ENCODE measurements around the gene ZSWIM6. TPM values are rescaled to one million over a fixed set of nuclear protein-coding genes. Genes with fewer than 3 reads are reported as not detected.

The ZSWIM6 gene
- total RNA-seq, 1 experiment from 2014 or later: 10.8 TPM

GRCh38 chr5:61339764-61340163 is 7.7 kb downstream of the ZSWIM6 start:
- ATAC-seq (no peak), DNase-seq (ENCODE audit: low read depth, low spot score) (no peak)
- TF ChIP-seq CTCF (IDR thresholded peaks at IDR 0.05) (no peak), TCF7L2 (IDR thresholded peaks at IDR 0.05; ENCODE audit: low read depth, low read length) (no peak), SIN3A (IDR thresholded peaks at IDR 0.05; ENCODE audit: borderline replicate concordance, insufficient read depth, low read depth, low read length) (no peak), POLR2AphosphoS5 (IDR thresholded peaks at IDR 0.05; ENCODE audit: low read depth, low read length) (no peak)
- TF ChIP-seq, protein P1, sequence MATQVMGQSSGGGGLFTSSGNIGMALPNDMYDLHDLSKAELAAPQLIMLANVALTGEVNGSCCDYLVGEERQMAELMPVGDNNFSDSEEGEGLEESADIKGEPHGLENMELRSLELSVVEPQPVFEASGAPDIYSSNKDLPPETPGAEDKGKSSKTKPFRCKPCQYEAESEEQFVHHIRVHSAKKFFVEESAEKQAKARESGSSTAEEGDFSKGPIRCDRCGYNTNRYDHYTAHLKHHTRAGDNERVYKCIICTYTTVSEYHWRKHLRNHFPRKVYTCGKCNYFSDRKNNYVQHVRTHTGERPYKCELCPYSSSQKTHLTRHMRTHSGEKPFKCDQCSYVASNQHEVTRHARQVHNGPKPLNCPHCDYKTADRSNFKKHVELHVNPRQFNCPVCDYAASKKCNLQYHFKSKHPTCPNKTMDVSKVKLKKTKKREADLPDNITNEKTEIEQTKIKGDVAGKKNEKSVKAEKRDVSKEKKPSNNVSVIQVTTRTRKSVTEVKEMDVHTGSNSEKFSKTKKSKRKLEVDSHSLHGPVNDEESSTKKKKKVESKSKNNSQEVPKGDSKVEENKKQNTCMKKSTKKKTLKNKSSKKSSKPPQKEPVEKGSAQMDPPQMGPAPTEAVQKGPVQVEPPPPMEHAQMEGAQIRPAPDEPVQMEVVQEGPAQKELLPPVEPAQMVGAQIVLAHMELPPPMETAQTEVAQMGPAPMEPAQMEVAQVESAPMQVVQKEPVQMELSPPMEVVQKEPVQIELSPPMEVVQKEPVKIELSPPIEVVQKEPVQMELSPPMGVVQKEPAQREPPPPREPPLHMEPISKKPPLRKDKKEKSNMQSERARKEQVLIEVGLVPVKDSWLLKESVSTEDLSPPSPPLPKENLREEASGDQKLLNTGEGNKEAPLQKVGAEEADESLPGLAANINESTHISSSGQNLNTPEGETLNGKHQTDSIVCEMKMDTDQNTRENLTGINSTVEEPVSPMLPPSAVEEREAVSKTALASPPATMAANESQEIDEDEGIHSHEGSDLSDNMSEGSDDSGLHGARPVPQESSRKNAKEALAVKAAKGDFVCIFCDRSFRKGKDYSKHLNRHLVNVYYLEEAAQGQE (IDR thresholded peaks at IDR 0.05; ENCODE audit: insufficient read depth in 1 of 2, low read depth in 2 of 2, low read length in 1 of 2): no peak
- peaks cover 9% of the 10 kb centered on the region for H3K4me1 ChIP-seq (ENCODE audit: control insufficient read depth, insufficient read depth, low read length)
- no peak overlapping the region for H3K4me3 ChIP-seq (ENCODE audit: low read depth in 2 of 2, low read length in 2 of 2)
- H3K27ac ChIP-seq (ENCODE audit: low read length): no peak overlapping the region
- POLR2A ChIA-PET: interaction anchor here (0.7 kb wide), 1 partner anchor 14 kb away, joined by 3 read pairs; no protein-coding TSS in a partner anchor
- intact Hi-C loops (cut with micrococcal nuclease; ENCODE audit: unreplicated experiment) (loop anchor here (5.0 to 10.0 kb wide), 2 partner anchors 318 to 475 kb away; no protein-coding TSS in a partner anchor), in situ Hi-C loops (cut with HindIII; ENCODE audit: low pct_unique_long_range_greater_than_20kb, low sequenced_read_pairs) (no loop called here)
- H3K9me3 ChIP-seq (ENCODE audit: control insufficient read depth, insufficient read depth, low read depth, low read length): no peaks in the 10 kb centered on the region
- no TSS peak for BruUV-seq (replicated peaks)
- CTCF ChIA-PET: interaction anchor here (0.6 kb wide), 1 partner anchor 302 kb away, joined by 3 read pairs; no protein-coding TSS in a partner anchor
- no peaks in the 10 kb centered on the region for H3K36me3 ChIP-seq (ENCODE audit: control insufficient read depth, insufficient read depth, low read length)
- H3K27me3 ChIP-seq (ENCODE audit: control insufficient read depth, insufficient read depth, low read length): no peaks in the 10 kb centered on the region

DNA sequence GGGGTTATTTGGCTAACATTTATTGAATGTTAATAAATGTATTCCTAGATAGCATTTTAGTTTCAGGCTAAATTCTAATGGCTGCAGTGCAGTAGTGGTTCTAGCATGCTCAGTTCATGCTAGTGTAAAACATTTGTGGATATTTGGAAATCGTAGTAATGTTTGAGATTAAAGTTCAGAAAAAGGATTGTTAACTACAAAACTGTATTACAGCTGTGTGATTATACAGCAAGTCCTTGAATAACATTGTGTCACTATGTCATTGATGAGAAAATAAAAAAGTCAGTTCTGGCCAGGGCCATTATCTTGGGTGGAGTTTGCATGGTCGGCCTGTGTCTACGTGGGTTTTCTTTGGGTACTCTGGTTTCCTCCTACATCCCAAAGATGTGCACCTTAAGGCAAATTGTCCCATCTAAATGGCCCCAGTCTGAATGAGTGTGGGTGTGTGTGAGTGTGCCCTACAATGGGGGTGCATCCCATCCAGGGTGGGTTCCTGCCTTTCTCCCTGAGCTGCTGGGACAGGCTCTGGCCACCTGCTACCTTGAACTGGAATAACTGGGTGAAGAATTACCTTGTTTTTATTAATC is 8.8 kb downstream of the ZSWIM6 start:
- POLR2A ChIA-PET: interaction anchor here (0.6 kb wide), 1 partner anchor 9 kb away, joined by 4 read pairs; the partner anchor contains the start of gene ZSWIM6

More for the DNA sequence above, 8.8 kb downstream of the ZSWIM6 start:
- H3K36me3 ChIP-seq (ENCODE audit: control insufficient read depth, insufficient read depth, low read length): no peaks in the 10 kb centered on the region
- in situ Hi-C loops (cut with HindIII; ENCODE audit: low pct_unique_long_range_greater_than_20kb, low sequenced_read_pairs) (no loop called here), intact Hi-C loops (cut with micrococcal nuclease; ENCODE audit: unreplicated experiment) (no loop called here)
- TF ChIP-seq, protein P1 (IDR thresholded peaks at IDR 0.05; ENCODE audit: insufficient read depth in 1 of 2, low read depth in 2 of 2, low read length in 1 of 2): no peak
- TF ChIP-seq CTCF (IDR thresholded peaks at IDR 0.05) (no peak), POLR2AphosphoS5 (IDR thresholded peaks at IDR 0.05; ENCODE audit: low read depth, low read length) (no peak), SIN3A (IDR thresholded peaks at IDR 0.05; ENCODE audit: borderline replicate concordance, insufficient read depth, low read depth, low read length) (no peak), TCF7L2 (IDR thresholded peaks at IDR 0.05; ENCODE audit: low read depth, low read length) (no peak)
- H3K4me1 ChIP-seq (ENCODE audit: control insufficient read depth, insufficient read depth, low read length): 0 out of 2 replicates have a peak, but pooled peaks cover 3% of the 10 kb centered on the region
- no peak overlapping the region for H3K4me3 ChIP-seq (ENCODE audit: low read depth in 2 of 2, low read length in 2 of 2)
- DNase-seq (ENCODE audit: low read depth, low spot score): no peak
- CTCF ChIA-PET: no interaction called here
- BruUV-seq (replicated peaks): no TSS peak
- no peaks in the 10 kb centered on the region for H3K27me3 ChIP-seq (ENCODE audit: control insufficient read depth, insufficient read depth, low read length)
- no peak overlapping the region for H3K27ac ChIP-seq (ENCODE audit: low read length)
- no peaks in the 10 kb centered on the region for H3K9me3 ChIP-seq (ENCODE audit: control insufficient read depth, insufficient read depth, low read depth, low read length)
- ATAC-seq: no peak
